ENCODE data around the gene FAM193A.
"Not testable (repeated sequence)": the region's sequence is repeated elsewhere in the genome, so short reads cannot be mapped to it uniquely, and the experiment has no call there.

Gene FAM193A

DNA sequence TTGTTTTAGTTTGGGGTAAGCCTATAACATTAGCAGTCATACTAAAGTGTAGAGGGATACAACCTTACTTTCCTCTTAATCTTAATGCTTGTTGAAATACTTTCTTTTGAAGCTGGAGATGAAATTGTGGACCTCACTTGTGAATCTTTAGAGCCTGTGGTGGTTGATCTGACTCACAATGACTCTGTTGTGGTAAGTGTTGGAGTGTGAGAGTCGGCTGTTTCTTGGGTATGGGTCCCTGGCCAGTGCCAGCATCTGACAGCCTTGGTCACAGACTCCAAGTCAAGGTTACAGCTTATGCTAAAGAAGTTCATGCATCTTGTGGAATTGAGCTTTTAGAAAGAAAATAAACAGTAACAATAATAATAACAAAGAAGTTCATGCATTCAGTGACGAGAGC, 35.9 kb upstream of the FAM193A start:
- no peak for TF ChIP-seq Cebpa-rat (IDR thresholded peaks at IDR 0.05)
- Histone ChIP-seq H4K20me1 (peaks cover 99% of the 10 kb centered on the region), H3K36me3 (peaks cover 99% of the 10 kb centered on the region), H3K4me1 (peaks cover 16% of the 10 kb centered on the region), H3K4me2 (no peak overlapping the region), H3K9me3 (no peaks in the 10 kb centered on the region), H3K9ac (no peak overlapping the region), H3K27me3 (no peaks in the 10 kb centered on the region), H3K4me3 (no peak overlapping the region), H3K27ac (no peak overlapping the region)

DNA sequence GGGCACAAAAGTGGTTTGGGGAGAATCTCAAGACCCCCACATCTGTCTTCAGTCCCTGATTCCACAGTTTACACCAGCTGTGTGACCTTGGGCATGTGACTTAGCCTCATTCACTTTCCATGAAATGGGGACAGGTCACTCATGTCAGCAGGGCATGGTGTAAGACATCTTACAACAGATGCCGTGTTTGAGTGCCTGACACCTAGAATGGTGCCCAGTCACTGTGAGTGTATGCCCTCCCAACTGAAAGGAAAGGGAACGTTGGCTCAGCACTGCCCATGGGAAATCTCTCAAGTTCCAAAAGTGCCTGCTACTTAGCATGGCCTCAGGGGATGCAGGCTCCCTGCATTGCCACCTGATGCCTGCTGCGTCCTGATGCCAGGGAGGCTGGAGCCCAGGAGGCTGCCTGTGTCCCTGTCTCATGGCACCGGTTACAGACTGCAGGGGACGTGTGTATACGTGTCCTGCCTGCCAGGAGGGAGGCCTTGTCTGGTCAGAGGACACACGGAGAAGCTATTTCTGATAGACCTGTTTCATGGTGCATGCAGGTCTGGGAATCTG, 35.3 kb upstream of the FAM193A start:
- Histone ChIP-seq H3K4me2 (no peak overlapping the region), H3K27ac (no peak overlapping the region), H3K4me1 (peaks cover 17% of the 10 kb centered on the region), H4K20me1 (peaks cover 99% of the 10 kb centered on the region), H3K9ac (no peak overlapping the region), H3K4me3 (no peak overlapping the region), H3K36me3 (peaks cover 99% of the 10 kb centered on the region), H3K27me3 (no peaks in the 10 kb centered on the region), H3K9me3 (no peaks in the 10 kb centered on the region)
- TF ChIP-seq Cebpa-rat (IDR thresholded peaks at IDR 0.05): no peak

DNA sequence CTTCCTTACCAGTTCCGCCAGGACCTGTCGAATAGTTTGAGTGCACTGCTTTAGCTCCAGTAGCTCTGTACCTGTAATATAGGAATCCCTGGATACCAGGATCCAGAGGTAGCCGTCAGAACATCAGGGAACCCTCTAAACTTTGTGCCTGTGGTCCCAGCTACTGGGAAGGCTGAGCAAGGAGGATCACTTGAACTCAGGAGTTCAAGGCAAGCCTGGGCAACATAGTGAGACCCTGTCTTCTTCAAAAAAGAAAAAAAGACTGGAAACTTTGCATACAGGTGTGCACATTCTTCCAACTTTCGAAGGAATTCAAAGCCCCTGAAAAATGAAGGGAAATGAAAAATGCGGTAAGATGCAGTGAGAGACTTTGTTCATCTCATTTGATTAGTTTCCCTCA, 32.6 kb upstream of the FAM193A start:
- H3K36me3 ChIP-seq: peaks cover 97% of the 10 kb centered on the region
- H3K27ac ChIP-seq: no peak overlapping the region
- no peaks in the 10 kb centered on the region for H3K9me3 ChIP-seq
- no peak overlapping the region for H3K4me3 ChIP-seq
- no peak for TF ChIP-seq Cebpa-rat (IDR thresholded peaks at IDR 0.05)
- H3K4me1 ChIP-seq: peaks cover 19% of the 10 kb centered on the region
- H3K27me3 ChIP-seq: no peaks in the 10 kb centered on the region
- H4K20me1 ChIP-seq: peaks cover 99% of the 10 kb centered on the region
- H3K4me2 ChIP-seq: no peak overlapping the region
- no peak overlapping the region for H3K9ac ChIP-seq

DNA sequence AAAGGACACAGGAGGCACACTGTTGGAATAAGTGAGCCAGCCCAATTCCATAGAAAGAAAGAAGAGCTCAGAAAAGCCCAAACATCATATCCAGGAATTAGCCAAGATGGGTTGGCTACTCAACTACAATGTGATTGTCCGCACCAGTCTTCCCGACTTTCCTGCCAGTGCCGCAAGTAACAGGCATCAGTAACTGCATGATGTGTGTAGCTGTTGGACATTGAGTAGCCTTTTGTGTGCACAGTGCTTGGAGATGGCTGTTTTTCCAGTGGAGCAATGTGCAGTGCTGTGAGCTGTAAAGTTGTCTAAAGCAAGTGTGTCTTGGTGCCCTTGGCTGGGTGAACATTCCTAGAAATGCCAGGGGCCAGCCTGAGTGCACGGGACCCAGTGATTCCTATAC, 29.2 kb upstream of the FAM193A start:
- Histone ChIP-seq H3K27ac (no peak overlapping the region), H3K36me3 (peaks cover 95% of the 10 kb centered on the region), H4K20me1 (peaks cover 99% of the 10 kb centered on the region), H3K27me3 (no peaks in the 10 kb centered on the region), H3K9me3 (no peaks in the 10 kb centered on the region), H3K9ac (no peak overlapping the region), H3K4me3 (no peak overlapping the region), H3K4me2 (no peak overlapping the region), H3K4me1 (peaks cover 49% of the 10 kb centered on the region)
- TF ChIP-seq Cebpa-rat (IDR thresholded peaks at IDR 0.05): no peak

DNA sequence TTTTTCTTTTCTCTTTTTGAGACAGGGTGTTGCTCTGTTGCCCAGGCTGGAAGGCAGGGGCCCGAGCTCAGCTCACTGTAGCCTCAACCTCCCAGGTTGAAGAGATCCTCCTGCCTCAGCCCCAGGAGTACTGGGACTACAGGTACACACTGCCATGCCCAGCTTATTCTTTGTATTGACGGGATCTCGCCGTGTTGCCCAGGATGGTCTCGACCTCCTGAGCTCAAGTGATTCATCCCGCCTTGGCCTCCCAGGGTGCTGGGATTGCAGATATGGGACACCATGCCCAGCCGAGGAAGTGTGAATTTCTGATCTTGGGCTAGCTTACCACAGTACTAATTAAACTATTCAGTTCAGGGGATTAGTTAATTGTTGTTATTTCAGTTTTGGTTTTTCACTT, 28.6 kb upstream of the FAM193A start:
- no peak overlapping the region for H3K9ac ChIP-seq
- no peaks in the 10 kb centered on the region for H3K9me3 ChIP-seq
- H4K20me1 ChIP-seq: peaks cover 99% of the 10 kb centered on the region
- H3K4me2 ChIP-seq: no peak overlapping the region
- peaks cover 95% of the 10 kb centered on the region for H3K36me3 ChIP-seq
- H3K4me1 ChIP-seq: peaks cover 49% of the 10 kb centered on the region
- no peak overlapping the region for H3K4me3 ChIP-seq
- no peak overlapping the region for H3K27ac ChIP-seq
- H3K27me3 ChIP-seq: no peaks in the 10 kb centered on the region
- no peak for TF ChIP-seq Cebpa-rat (IDR thresholded peaks at IDR 0.05)

DNA sequence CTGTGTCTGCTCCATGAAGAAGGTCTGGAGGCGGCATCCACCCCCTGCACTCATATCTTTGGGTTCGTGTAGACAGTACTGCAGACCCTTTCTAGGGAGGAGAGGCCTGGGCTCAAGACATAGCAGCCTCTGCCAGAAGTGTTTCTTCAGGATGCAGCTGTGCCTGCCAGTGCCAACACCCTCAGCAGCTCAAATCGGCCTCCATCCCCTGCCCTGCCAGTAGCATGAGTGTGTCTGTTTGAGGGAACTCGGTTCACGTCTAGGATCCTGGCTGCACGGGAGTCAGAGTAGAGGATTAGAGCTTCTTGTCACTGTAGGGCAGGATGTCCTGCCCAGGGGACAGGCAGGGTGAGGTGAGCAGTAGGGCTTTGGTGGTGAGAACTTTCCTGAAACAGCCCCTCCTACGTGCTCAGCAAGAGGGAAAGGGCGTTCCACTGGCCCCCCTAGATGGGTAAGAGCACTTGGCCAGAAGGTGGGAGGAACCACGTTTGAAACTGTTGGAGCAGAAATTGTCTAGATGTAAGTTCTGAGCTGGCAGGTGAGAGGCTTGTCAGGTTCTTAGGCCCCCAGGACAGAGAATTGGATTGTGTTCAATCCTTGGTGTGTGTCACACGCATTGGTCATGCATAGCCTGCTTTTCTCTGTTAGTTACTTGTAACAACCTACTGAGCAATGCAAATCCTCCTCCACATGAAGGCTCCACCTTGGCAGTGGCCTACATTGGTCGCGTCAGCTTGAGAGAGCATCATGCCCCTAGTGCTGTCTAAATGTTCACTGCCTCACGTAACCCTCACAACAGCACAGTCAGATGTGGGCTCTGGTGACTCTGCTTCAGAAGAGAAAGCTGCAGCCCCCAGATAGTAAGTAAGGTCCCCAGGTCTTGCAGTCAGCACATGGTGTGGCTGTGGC, 25.8 kb upstream of the FAM193A start:
- Histone ChIP-seq H3K4me2 (peak overlapping the region; percentile 16), H3K9me3 (no peaks in the 10 kb centered on the region), H3K4me3 (no peak overlapping the region), H3K27me3 (no peaks in the 10 kb centered on the region), H3K4me1 (peaks cover 37% of the 10 kb centered on the region), H4K20me1 (peaks cover 93% of the 10 kb centered on the region), H3K36me3 (peaks cover 95% of the 10 kb centered on the region), H3K9ac (0 out of 2 replicates have a peak overlapping the region, but pooled peaks have one; percentile 19), H3K27ac (peak overlapping the region; percentile 40)
- no peak for TF ChIP-seq Cebpa-rat (IDR thresholded peaks at IDR 0.05)

DNA sequence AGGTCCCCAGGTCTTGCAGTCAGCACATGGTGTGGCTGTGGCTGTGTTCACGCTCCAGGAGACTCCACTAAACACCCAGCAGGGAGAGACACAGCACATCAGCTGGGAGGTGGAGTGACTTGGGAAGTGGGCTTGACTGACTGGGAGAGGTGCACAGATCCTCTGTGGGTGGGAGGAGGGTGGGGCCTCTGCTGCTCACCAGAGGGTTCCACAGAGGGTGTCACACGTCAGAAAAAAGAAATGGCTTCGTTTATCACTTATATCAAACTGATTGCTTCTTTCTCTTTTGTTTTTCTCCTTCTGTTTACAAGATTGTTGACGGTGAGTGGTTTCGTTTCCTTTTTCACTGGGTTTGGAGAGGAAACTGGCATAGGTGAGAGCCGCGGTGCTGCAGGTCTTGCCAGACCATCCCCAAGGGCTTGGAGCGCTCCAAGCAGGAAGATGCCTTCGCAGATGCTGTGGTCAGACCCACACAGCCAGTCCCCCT, 24.8 kb upstream of the FAM193A start:
- H3K9ac ChIP-seq: no peak overlapping the region
- no peaks in the 10 kb centered on the region for H3K9me3 ChIP-seq
- H3K4me3 ChIP-seq: no peak overlapping the region
- no peak for TF ChIP-seq Cebpa-rat (IDR thresholded peaks at IDR 0.05)
- peaks cover 95% of the 10 kb centered on the region for H3K36me3 ChIP-seq
- H3K27me3 ChIP-seq: no peaks in the 10 kb centered on the region
- peak overlapping the region; percentile 9 for H3K4me2 ChIP-seq
- H4K20me1 ChIP-seq: peaks cover 93% of the 10 kb centered on the region
- H3K27ac ChIP-seq: peak overlapping the region; percentile 53
- peaks cover 30% of the 10 kb centered on the region for H3K4me1 ChIP-seq

DNA sequence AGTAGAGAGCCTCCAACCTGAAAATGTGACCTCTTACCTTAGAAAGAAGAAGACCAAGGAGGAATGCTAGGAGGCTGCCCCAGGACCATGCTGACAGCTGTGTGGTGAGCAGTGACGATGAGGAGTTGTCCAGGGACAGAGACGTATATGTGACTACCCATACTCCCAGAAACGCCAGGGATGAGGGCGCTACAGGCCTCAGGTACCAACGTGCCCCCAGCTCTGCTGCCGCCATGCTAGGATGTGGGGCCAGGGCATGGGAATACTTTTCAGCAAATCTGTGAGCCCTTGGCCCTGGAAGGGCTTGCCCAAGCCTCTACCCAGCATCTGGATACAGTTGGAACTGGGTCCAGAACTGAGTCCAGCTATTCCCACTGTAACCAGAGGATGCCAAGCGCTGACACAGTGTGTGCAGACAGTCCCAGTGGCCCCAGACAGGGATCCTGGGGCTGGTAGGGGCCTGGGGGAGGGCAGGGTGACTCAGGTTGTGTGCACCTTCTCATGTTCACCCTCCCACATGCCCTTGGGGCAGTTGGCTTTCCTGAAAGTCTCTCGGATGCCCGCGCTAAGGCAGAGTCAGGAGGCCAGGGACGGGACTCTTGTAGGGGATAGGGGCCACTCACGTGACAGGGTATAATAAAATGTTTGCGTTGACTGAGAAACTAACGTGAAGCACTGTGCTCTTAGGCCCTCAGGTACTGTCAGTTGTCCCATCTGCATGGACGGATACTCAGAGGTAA, 23.9 kb upstream of the FAM193A start:
- peak overlapping the region; percentile 53; the same call in 1 of the 2 replicates for H3K27ac ChIP-seq
- H3K9me3 ChIP-seq: no peaks in the 10 kb centered on the region
- 0 out of 2 replicates have a peak overlapping the region, but pooled peaks have one; percentile 9 for H3K4me2 ChIP-seq
- no peak overlapping the region for H3K9ac ChIP-seq
- no peaks in the 10 kb centered on the region for H3K27me3 ChIP-seq
- peaks cover 89% of the 10 kb centered on the region for H3K36me3 ChIP-seq
- no peak overlapping the region for H3K4me3 ChIP-seq
- H3K4me1 ChIP-seq: peaks cover 30% of the 10 kb centered on the region
- peaks cover 90% of the 10 kb centered on the region for H4K20me1 ChIP-seq
- TF ChIP-seq Cebpa-rat (IDR thresholded peaks at IDR 0.05): no peak

DNA sequence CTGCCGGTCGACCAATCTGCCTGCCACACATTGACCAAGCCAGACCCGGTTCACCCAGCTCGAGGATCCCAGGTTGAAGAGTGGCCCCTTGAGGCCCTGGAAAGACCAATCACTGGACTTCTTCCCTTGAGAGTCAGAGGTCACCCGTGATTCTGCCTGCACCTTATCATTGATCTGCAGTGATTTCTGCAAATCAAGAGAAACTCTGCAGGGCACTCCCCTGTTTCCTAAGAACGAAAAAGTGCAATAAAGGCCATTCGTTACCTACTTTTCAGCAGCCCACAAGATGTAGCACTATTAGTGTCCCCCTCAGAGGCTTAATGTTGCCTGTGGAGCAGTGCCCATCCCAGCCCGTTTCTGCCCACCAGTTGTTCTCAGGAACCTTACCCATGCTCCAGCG, 22.3 kb upstream of the FAM193A start:
- Histone ChIP-seq H4K20me1 (peaks cover 78% of the 10 kb centered on the region), H3K36me3 (peaks cover 88% of the 10 kb centered on the region), H3K4me1 (peaks cover 29% of the 10 kb centered on the region)
- not testable (repeated sequence) for H3K9ac ChIP-seq, H3K9me3 ChIP-seq, H3K27ac ChIP-seq, H3K4me3 ChIP-seq, H3K27me3 ChIP-seq, H3K4me2 ChIP-seq

DNA sequence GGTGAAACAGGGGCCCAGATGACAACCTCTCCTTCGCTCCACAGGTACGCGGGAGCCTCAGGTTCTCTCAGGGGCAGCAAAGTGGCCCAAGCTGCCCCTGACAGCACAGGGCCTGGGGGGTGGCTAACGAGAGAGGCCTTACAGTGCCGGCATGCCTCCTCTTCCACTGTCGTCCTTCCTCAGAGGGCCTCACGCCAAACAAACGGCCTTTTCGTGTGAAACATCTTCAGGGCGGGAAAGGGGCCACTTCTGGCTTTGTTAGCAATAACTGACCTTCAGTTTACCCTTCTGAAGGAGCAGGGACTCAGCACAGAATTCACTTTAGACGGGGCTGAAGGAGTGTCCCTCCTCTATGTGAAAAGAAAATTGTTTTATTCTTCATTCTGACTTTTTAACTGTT, 21.5 kb upstream of the FAM193A start:
- not testable (repeated sequence) for H3K4me3 ChIP-seq, H3K27ac ChIP-seq, H3K9ac ChIP-seq, H3K27me3 ChIP-seq, H3K4me2 ChIP-seq, H3K9me3 ChIP-seq
- Histone ChIP-seq H3K4me1 (peaks cover 22% of the 10 kb centered on the region), H4K20me1 (peaks cover 70% of the 10 kb centered on the region), H3K36me3 (peaks cover 88% of the 10 kb centered on the region)

All from BLaER1 (cell line).